SK-N-SH (cell line): Measurements from ENCODE around the gene SF3B6. TPM values are rescaled to one million over a fixed set of nuclear protein-coding genes. Genes with fewer than 3 reads are reported as not detected.
"Not testable (repeated sequence)": the region's sequence is repeated elsewhere in the genome, so short reads cannot be mapped to it uniquely, and the experiment has no call there.

Experiments
- CTCF ChIA-PET: fragments of 300-600, 350-600 bp; formaldehyde crosslinking; extraction: SDS; loops from one replicate; lab custom pipeline; 2021; lab: Yijun Ruan, JAX
- POLR2A ChIA-PET: fragments of 350-600 bp; sonication (Branson Sonifier 250); formaldehyde crosslinking; extraction: SDS; loops from one replicate; lab custom pipeline; 2020; ENCODE audit warnings: antibody characterized with exemption, inconsistent platforms; lab: Yijun Ruan, JAX
- DNase-seq: peaks from one replicate; pipeline ENCODE4 v3.0.0; 2012
- H2AFZ ChIP-seq: fragments of 200-600 bp; sonication (generic); 2 replicates; pipeline ENCODE4 v1.8.1; 2016; ENCODE audit warnings: antibody characterized with exemption, mild to moderate bottlenecking, low read depth
- H3F3A ChIP-seq: fragments of 200-600 bp; sonication (generic); replicated peaks from 2 replicates; pipeline ENCODE3; 2016; ENCODE audit warnings: antibody characterized with exemption, mild to moderate bottlenecking; ENCODE audit not compliant: insufficient read depth
- H3K27ac ChIP-seq, 2 experiments: fragments of 200-500 bp in 1 of 2; fragments of 200-600 bp in 1 of 2; sonication (Bioruptor generic) in 1 of 2; sonication (generic), shearing (Covaris generic) in 1 of 2; 2 replicates each; pipeline versions ENCODE4 v1.5.1 to v1.6.1; 2014 to 2016; ENCODE audit warnings: low read depth in 2 of 2, inconsistent platforms in 1 of 2, low read length in 1 of 2, mild to moderate bottlenecking in 1 of 2, mixed read lengths in 1 of 2
- H3K27me3 ChIP-seq: fragments of 200-600 bp; sonication (generic), shearing (Covaris generic); 2 replicates; pipeline ENCODE4 v1.6.1; 2016; ENCODE audit warnings: mixed run types; ENCODE audit not compliant: insufficient read depth
- H3K36me3 ChIP-seq, 2 experiments: fragments of 200-500 bp in 1 of 2; fragments of 200-600 bp in 1 of 2; sonication (Bioruptor generic) in 1 of 2; sonication (generic) in 1 of 2; replicated peaks in 1 of 2; 2 replicates each; pipeline versions ENCODE3 to v1.5.1; 2014 to 2016; ENCODE audit warnings: low read length in 1 of 2, mild to moderate bottlenecking in 1 of 2; ENCODE audit not compliant: insufficient read depth in 2 of 2, control insufficient read depth in 1 of 2
- H3K4me1 ChIP-seq, 2 experiments: fragments of 200-500 bp in 1 of 2; fragments of 200-600 bp in 1 of 2; sonication (Bioruptor generic) in 1 of 2; sonication (generic), shearing (Covaris generic) in 1 of 2; 2 replicates each; pipeline versions ENCODE4 v1.5.1 to v1.6.1; 2014 to 2016; ENCODE audit warnings: low read depth in 1 of 2, low read length in 1 of 2, mixed run types in 1 of 2; ENCODE audit not compliant: insufficient read depth in 2 of 2, control insufficient read depth in 1 of 2
- H3K4me2 ChIP-seq: fragments of 200-600 bp; sonication (generic), shearing (Covaris generic); 2 replicates; pipeline ENCODE4 v1.6.1; 2017; ENCODE audit warnings: mixed run types
- H3K4me3 ChIP-seq, 2 experiments: fragments of 200-500 bp in 1 of 2; fragments of 200-600 bp in 1 of 2; sonication (Bioruptor generic) in 1 of 2; sonication (generic), shearing (Covaris generic) in 1 of 2; 2 replicates each; pipeline versions ENCODE4 v1.5.1 to v1.8.1; 2014 to 2016; ENCODE audit warnings: low read depth in 2 of 2, inconsistent platforms in 1 of 2, low read length in 1 of 2, mild to moderate bottlenecking in 1 of 2, mixed read lengths in 1 of 2, moderate library complexity in 1 of 2
- H3K79me2 ChIP-seq: fragments of 200-600 bp; sonication (generic); 2 replicates; pipeline ENCODE4 v1.8.1; 2017; ENCODE audit warnings: mild to moderate bottlenecking; ENCODE audit not compliant: insufficient read depth
- H3K9ac ChIP-seq: fragments of 200-600 bp; sonication (generic); 2 replicates; pipeline ENCODE4 v1.6.1; 2017; ENCODE audit warnings: mixed run types
- H3K9me2 ChIP-seq: fragments of 200-600 bp; sonication (generic); 2 replicates; pipeline ENCODE4 v1.6.1; 2017; ENCODE audit warnings: mixed run types
- H3K9me3 ChIP-seq: fragments of 200-600 bp; sonication (generic); 2 replicates; pipeline ENCODE4 v1.6.1; 2017; ENCODE audit warnings: mixed run types, mild to moderate bottlenecking, moderate library complexity
- H4K20me1 ChIP-seq: fragments of 200-600 bp; sonication (generic); 2 replicates; pipeline ENCODE4 v1.6.1; 2017; ENCODE audit warnings: mild to moderate bottlenecking, mixed run types; ENCODE audit not compliant: insufficient read depth
- EZH2phosphoT487 ChIP-seq: fragments of 200-600 bp; sonication (generic); IDR thresholded peaks from 2 replicates; pipeline ENCODE4 v1.6.1; 2017; ENCODE audit warnings: low read depth, mixed run types, mild to moderate bottlenecking, antibody characterized with exemption, moderate library complexity, borderline replicate concordance
- FOSL2 ChIP-seq: IDR thresholded peaks from 2 replicates; pipeline ENCODE4 v1.4.0; 2012; ENCODE audit warnings: low read depth, mild to moderate bottlenecking, moderate library complexity, borderline replicate concordance
- JUND ChIP-seq: IDR thresholded peaks from 2 replicates; pipeline ENCODE4 v1.4.0; 2012
- MEF2A ChIP-seq: IDR thresholded peaks from 2 replicates; pipeline ENCODE4 v1.4.0; 2012; ENCODE audit warnings: low read depth, borderline replicate concordance
- MXI1 ChIP-seq: IDR thresholded peaks from 2 replicates; pipeline ENCODE4 v1.6.1; 2012; ENCODE audit warnings: mild to moderate bottlenecking, low read depth, low read length, improper control_type of control experiment
- RAD21 ChIP-seq: IDR thresholded peaks from 2 replicates; pipeline ENCODE4 v1.6.1; 2012; ENCODE audit warnings: mild to moderate bottlenecking, low read length
- TAF1 ChIP-seq: IDR thresholded peaks from 2 replicates; pipeline ENCODE4 v1.6.1; 2012; ENCODE audit warnings: low read depth, mild to moderate bottlenecking, low read length, moderate library complexity, borderline replicate concordance
- TCF12 ChIP-seq: IDR thresholded peaks from 2 replicates; pipeline ENCODE4 v1.4.0; 2012
- YY1 ChIP-seq: IDR thresholded peaks from 2 replicates; pipeline ENCODE4 v1.4.0; 2012; ENCODE audit warnings: low read depth, mild to moderate bottlenecking
- WGBS: methylation state at CpG from one replicate; pipeline ENCODE4 v1.1.6; 2017; ENCODE audit warnings: low lambda C conversion rate; 5-methylcytosine and 5-hydroxymethylcytosine counted together
- polyA plus RNA-seq, 3 experiments: library from polyadenylated mRNA; depleted of rRNA; stranded (reverse); fragments of >200 nt; gene quantifications; 2 replicates each; pipeline ENCODE4 v1.2.3, GENCODE V29; 2012
- TF ChIP-seq, protein P1 (sequence below): IDR thresholded peaks from 2 replicates; pipeline ENCODE4 v1.4.0; 2012; ENCODE audit warnings: low read depth, borderline replicate concordance
- TF ChIP-seq, protein P2 (sequence below): fragments of 150-350 bp; IDR thresholded peaks from 2 replicates; pipeline ENCODE4 v1.6.1; 2016; ENCODE audit warnings: mild to moderate bottlenecking, low read depth, low read length

The SF3B6 gene
- polyA plus RNA-seq, 1 of the 3 experiments (the other 2 are of a cell fraction) = 275 TPM

GRCh38 chr2:24110660-24111303 is 34.7 kb upstream of the SF3B6 start (continued):
- TF ChIP-seq, protein P1, sequence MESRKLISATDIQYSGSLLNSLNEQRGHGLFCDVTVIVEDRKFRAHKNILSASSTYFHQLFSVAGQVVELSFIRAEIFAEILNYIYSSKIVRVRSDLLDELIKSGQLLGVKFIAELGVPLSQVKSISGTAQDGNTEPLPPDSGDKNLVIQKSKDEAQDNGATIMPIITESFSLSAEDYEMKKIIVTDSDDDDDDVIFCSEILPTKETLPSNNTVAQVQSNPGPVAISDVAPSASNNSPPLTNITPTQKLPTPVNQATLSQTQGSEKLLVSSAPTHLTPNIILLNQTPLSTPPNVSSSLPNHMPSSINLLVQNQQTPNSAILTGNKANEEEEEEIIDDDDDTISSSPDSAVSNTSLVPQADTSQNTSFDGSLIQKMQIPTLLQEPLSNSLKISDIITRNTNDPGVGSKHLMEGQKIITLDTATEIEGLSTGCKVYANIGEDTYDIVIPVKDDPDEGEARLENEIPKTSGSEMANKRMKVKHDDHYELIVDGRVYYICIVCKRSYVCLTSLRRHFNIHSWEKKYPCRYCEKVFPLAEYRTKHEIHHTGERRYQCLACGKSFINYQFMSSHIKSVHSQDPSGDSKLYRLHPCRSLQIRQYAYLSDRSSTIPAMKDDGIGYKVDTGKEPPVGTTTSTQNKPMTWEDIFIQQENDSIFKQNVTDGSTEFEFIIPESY = no peak
- no peak for TF ChIP-seq FOSL2
- no peak for TF ChIP-seq MEF2A
- TF ChIP-seq TCF12 = no peak
- no peak for TF ChIP-seq YY1
- TF ChIP-seq JUND = no peak
- TF ChIP-seq RAD21 = no peak

DNA sequence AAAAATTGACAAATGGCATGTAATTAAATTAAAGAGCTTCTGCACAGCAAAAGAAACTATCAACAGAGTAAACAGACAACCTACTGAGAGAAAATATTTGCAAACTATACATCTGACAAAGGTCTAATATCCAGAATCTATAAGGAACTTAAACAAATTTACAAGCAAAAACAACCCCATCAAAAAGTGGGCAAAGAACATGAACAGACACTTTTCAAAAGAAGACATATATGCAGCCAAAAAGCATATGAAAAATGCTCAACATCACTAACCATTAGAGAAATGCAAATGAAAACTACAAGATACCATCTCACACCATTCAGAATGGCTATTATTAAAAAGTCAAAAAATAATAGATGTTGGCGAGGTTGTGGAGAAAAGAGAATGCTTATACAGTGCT is 33.3 kb upstream of the SF3B6 start:
- 89% methylated on average over 1 of the region's 1 CpG for WGBS

GRCh38 chr2:24107336-24107735 is 31.2 kb upstream of the SF3B6 start:
- H3F3A ChIP-seq = peaks cover 6% of the 10 kb centered on the region
- H3K79me2 ChIP-seq = no peaks in the 10 kb centered on the region
- H3K9me2 ChIP-seq = no peaks in the 10 kb centered on the region
- H2AFZ ChIP-seq = no peak overlapping the region
- H3K27me3 ChIP-seq = no peaks in the 10 kb centered on the region
- no peak overlapping the region for H3K9ac ChIP-seq
- H3K9me3 ChIP-seq = peaks cover 14% of the 10 kb centered on the region; the same call in 1 of the 2 replicates
- ChIA-PET CTCF (interaction anchor here (1.2 kb wide), 1 partner anchor 17 kb away, joined by 4 read pairs; the partner anchor contains the start of gene FAM228B), POLR2A (no interaction called here)
- DNase-seq = no peak
- no peaks in the 10 kb centered on the region for H4K20me1 ChIP-seq
- no peak overlapping the region for H3K27ac ChIP-seq
- H3K4me3 ChIP-seq = no peak overlapping the region
- H3K4me1 ChIP-seq = peaks cover 5 to 6% of the 10 kb centered on the region in 2 experiments; a peak in 1 of 4 replicates
- no peaks in the 10 kb centered on the region for H3K36me3 ChIP-seq
- 38% methylated on average over 1 of the region's 1 CpG for WGBS
- no peak overlapping the region for H3K4me2 ChIP-seq
- no peak for TF ChIP-seq MXI1
- no peak for TF ChIP-seq EZH2phosphoT487
- TF ChIP-seq TAF1 = no peak
- TF ChIP-seq, protein P2, sequence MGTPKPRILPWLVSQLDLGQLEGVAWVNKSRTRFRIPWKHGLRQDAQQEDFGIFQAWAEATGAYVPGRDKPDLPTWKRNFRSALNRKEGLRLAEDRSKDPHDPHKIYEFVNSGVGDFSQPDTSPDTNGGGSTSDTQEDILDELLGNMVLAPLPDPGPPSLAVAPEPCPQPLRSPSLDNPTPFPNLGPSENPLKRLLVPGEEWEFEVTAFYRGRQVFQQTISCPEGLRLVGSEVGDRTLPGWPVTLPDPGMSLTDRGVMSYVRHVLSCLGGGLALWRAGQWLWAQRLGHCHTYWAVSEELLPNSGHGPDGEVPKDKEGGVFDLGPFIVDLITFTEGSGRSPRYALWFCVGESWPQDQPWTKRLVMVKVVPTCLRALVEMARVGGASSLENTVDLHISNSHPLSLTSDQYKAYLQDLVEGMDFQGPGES = no peak

More for the DNA sequence above, 33.3 kb upstream of the SF3B6 start:
- H3K4me1 ChIP-seq, H3K79me2 ChIP-seq, H3K4me3 ChIP-seq, H3K36me3 ChIP-seq, H3K4me2 ChIP-seq, H3K9ac ChIP-seq, H4K20me1 ChIP-seq, H3K9me2 ChIP-seq, H3F3A ChIP-seq, H3K27me3 ChIP-seq, H2AFZ ChIP-seq, DNase-seq, H3K27ac ChIP-seq: not testable (repeated sequence)
- H3K9me3 ChIP-seq = peaks cover 14% of the 10 kb centered on the region; the same call in 1 of the 2 replicates
- ChIA-PET POLR2A (interaction anchor here (1.2 to 1.4 kb wide), 2 partner anchors 13 to 33 kb away, joined by 3 to 5 read pairs; partner anchors contain the start of genes PFN4 and SF3B6), CTCF (interaction anchor here (1.2 kb wide), 1 partner anchor 24 kb away, joined by 3 read pairs; no protein-coding TSS in a partner anchor)
